SU-DHL-6 (cell line): ENCODE measurements around the gene SCO2.

Experiments
- EZH2phosphoT487 ChIP-seq: fragments of 200-600 bp; sonication (generic), shearing (Covaris generic); conservative IDR thresholded peaks from 2 replicates; pipeline ENCODE4 v1.6.1; 2018; ENCODE audit warnings: mild to moderate bottlenecking, antibody characterized with exemption, low read length, moderate library complexity, mixed read lengths
- TF ChIP-seq, protein P1 (sequence below): fragments of 200-600 bp; sonication (generic); IDR thresholded peaks from one replicate; pipeline ENCODE4 v1.5.1; 2017; ENCODE audit warnings: antibody characterized with exemption, mild to moderate bottlenecking, low read length, moderate library complexity; ENCODE audit not compliant: insufficient read depth, poor library complexity, severe bottlenecking

DNA sequence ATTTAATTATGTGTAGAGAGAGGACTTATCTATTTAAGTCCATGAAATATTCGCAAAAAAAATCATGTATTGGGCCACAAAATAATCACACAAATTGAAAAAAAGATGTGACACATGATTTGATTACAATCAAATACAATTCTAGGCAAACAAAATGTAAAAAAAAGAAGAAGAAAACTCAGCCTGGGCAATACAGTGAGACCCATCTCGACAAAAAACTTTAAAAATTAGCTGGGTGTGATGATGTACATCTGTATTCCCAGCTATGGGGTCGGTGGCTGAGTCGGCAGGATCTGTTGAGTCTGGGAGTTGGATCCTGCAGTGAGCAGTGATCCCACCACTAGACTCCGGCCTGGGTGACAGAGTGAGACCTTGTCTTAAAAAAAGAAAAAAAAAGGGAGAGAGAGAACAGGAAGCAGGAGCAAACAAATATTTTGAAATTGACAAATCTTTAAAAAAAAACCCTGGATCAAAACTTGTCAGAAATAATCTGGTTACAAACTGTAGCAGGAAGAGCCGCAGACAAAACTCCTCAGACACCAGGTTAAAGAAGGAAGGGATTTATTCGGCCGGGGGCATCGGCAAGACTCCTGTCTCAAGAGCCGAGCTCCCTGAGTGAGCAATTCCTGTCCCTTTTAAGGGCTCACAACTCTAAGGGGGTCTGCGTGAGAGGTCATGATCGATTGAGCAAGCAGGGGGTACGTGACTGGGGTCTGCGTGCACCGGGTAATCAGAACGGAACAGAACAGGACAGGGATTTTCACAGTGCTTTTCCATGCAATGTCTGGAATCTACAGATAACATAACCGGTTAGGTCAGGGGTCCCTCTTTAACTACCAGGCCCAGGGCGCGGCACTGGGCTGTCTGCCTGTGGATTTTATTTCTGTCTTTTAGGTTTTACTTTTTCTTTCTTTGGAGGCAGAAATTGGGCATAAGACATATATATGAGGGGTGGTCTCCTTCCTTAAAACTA lies 7.7 kb upstream of the SCO2 start:
- TF ChIP-seq, protein P1, sequence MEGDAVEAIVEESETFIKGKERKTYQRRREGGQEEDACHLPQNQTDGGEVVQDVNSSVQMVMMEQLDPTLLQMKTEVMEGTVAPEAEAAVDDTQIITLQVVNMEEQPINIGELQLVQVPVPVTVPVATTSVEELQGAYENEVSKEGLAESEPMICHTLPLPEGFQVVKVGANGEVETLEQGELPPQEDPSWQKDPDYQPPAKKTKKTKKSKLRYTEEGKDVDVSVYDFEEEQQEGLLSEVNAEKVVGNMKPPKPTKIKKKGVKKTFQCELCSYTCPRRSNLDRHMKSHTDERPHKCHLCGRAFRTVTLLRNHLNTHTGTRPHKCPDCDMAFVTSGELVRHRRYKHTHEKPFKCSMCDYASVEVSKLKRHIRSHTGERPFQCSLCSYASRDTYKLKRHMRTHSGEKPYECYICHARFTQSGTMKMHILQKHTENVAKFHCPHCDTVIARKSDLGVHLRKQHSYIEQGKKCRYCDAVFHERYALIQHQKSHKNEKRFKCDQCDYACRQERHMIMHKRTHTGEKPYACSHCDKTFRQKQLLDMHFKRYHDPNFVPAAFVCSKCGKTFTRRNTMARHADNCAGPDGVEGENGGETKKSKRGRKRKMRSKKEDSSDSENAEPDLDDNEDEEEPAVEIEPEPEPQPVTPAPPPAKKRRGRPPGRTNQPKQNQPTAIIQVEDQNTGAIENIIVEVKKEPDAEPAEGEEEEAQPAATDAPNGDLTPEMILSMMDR = no peak
- no peak for TF ChIP-seq EZH2phosphoT487
